ENCODE measurements around the gene KDM1B. TPM values are rescaled to one million over a fixed set of nuclear protein-coding genes. Genes with fewer than 3 reads are reported as not detected.
A peak's percentile ranks its signal among the peaks of the same experiment; 100 is the strongest.

Gene KDM1B
- total RNA-seq, 2 donors from 2014 or later = 28.4 to 43.5 TPM

GRCh38 chr6:18183766-18184165 lies 28.5 kb downstream of the KDM1B start:
- no peak for DNase-seq
- H3K4me3 ChIP-seq = no peak overlapping the region
- H3K27me3 ChIP-seq = no peaks in the 10 kb centered on the region
- H3K27ac ChIP-seq = no peak overlapping the region
- no peak overlapping the region for H3K9ac ChIP-seq (ENCODE audit: low read depth in 2 of 2, low read length in 2 of 2)
- TF ChIP-seq, protein P1, sequence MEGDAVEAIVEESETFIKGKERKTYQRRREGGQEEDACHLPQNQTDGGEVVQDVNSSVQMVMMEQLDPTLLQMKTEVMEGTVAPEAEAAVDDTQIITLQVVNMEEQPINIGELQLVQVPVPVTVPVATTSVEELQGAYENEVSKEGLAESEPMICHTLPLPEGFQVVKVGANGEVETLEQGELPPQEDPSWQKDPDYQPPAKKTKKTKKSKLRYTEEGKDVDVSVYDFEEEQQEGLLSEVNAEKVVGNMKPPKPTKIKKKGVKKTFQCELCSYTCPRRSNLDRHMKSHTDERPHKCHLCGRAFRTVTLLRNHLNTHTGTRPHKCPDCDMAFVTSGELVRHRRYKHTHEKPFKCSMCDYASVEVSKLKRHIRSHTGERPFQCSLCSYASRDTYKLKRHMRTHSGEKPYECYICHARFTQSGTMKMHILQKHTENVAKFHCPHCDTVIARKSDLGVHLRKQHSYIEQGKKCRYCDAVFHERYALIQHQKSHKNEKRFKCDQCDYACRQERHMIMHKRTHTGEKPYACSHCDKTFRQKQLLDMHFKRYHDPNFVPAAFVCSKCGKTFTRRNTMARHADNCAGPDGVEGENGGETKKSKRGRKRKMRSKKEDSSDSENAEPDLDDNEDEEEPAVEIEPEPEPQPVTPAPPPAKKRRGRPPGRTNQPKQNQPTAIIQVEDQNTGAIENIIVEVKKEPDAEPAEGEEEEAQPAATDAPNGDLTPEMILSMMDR (IDR thresholded peaks at IDR 0.05) = no peak
- no peaks in the 10 kb centered on the region for H3K9me3 ChIP-seq
- intact Hi-C loops (cut with DNase I) = no loop called here
- H3K36me3 ChIP-seq = no peaks in the 10 kb centered on the region
- peaks cover 6% of the 10 kb centered on the region for H3K4me1 ChIP-seq

GRCh38 chr6:18185624-18186023 lies 30.4 kb downstream of the KDM1B start:
- no peak overlapping the region for H3K9ac ChIP-seq (ENCODE audit: low read depth in 2 of 2, low read length in 2 of 2)
- DNase-seq = no peak
- no peaks in the 10 kb centered on the region for H3K36me3 ChIP-seq
- no peak overlapping the region for H3K4me3 ChIP-seq
- intact Hi-C loops (cut with DNase I) = no loop called here
- no peak overlapping the region for H3K27ac ChIP-seq
- TF ChIP-seq, protein P1 (IDR thresholded peaks at IDR 0.05) = no peak
- H3K4me1 ChIP-seq = peaks cover 6% of the 10 kb centered on the region
- no peaks in the 10 kb centered on the region for H3K27me3 ChIP-seq
- no peaks in the 10 kb centered on the region for H3K9me3 ChIP-seq

- Histone ChIP-seq H3K36me3 (no peaks in the 10 kb centered on the region), H3K27me3 (no peaks in the 10 kb centered on the region), H3K9ac (ENCODE audit: low read depth in 2 of 2, low read length in 2 of 2) (peak overlapping the region in 1 of 2 donors; percentile 49), H3K4me1 (peaks cover 6% of the 10 kb centered on the region), H3K9me3 (no peaks in the 10 kb centered on the region), H3K4me3 (no peak overlapping the region), H3K27ac (no peak overlapping the region)
- no peak for DNase-seq
- TF ChIP-seq, protein P1 (IDR thresholded peaks at IDR 0.05) = no peak
- intact Hi-C loops (cut with DNase I) = no loop called here
Measured at GRCh38 chr6:18186033-18186432, 30.8 kb downstream of the KDM1B start.

DNA sequence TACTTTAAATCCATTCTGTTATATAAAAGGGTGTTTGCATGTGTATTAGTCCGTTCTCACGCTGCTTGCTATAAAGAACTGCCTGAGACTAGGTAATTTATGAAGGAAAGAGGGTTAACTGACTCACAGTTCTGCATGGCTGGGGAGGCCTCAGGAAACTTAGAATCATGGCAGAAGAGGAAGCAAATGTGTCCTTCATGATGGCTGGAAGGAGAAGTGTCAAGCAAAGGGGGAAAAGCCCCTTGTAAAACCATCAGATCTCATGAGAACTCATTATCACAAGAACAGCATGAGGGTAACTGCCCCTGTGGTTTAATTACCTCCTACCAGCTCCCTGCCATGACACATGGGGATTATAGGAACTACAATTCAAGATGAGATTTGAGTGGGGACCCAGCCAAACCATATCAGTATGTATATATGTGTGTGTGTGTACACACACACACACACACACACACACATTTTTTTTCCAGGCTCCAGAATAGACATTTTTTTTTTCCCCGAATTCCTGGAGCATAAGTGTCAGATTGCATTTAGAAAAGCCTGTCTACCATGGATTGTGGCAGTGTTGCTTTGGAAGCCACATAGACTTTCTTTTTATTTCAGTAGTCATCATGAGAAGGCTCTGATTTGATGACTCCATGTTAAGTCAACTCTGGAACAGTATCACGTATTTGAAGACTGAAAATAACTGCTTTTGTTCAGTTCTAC lies 31.5 kb downstream of the KDM1B start:
- Histone ChIP-seq H3K27ac (no peak overlapping the region), H3K36me3 (no peaks in the 10 kb centered on the region), H3K4me1 (peaks cover 6% of the 10 kb centered on the region), H3K9ac (ENCODE audit: low read depth in 2 of 2, low read length in 2 of 2) (no peak overlapping the region), H3K4me3 (no peak overlapping the region), H3K9me3 (no peaks in the 10 kb centered on the region), H3K27me3 (no peaks in the 10 kb centered on the region)
- intact Hi-C loops (cut with DNase I) = no loop called here
- no peak for DNase-seq
- TF ChIP-seq, protein P1 (IDR thresholded peaks at IDR 0.05) = no peak

DNA sequence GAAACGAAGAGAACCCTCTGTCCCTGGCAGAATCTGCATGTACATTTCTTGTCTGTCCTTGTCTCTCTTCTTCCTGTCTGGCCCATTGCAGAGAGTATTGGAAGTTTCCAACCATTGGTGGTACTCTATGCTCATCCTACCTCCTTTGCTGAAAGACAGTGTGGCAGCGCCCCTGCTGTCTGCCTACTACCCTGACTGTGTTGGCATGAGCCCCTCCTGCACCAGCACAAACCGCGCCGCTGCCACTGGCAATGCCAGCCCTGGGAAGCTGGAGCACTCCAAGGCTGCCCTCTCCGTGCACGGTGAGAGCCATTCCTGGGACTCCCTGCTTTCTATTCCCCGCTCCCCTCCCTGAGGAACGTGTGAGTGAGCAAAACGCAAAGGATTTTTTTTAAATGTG lies 32.5 kb downstream of the KDM1B start:
- Histone ChIP-seq H3K36me3 (no peaks in the 10 kb centered on the region), H3K27me3 (no peaks in the 10 kb centered on the region), H3K4me3 (no peak overlapping the region), H3K27ac (no peak overlapping the region), H3K9me3 (no peaks in the 10 kb centered on the region), H3K4me1 (peaks cover 6% of the 10 kb centered on the region), H3K9ac (ENCODE audit: low read depth in 2 of 2, low read length in 2 of 2) (no peak overlapping the region)
- intact Hi-C loops (cut with DNase I) = no loop called here
- TF ChIP-seq, protein P1 (IDR thresholded peaks at IDR 0.05) = no peak
- no peak for DNase-seq

Data from colonic mucosa (tissue), 4 donors.